Endothelial cell of umbilical vein (primary cell): ENCODE results near the gene CHMP1A. TPM values are rescaled to one million over a fixed set of nuclear protein-coding genes. Genes with fewer than 3 reads are reported as not detected.

Source experiments
- BruUV-seq: library from RNA; stranded (reverse); fragments of 400-500 nt; replicated peaks from 2 replicates; lab custom pipeline; 2021; lab: Mats Ljungman, UMichigan
- CTCF ChIA-PET: fragments of 300-600, 350-600 bp; sonication (Branson Sonifier 250); formaldehyde crosslinking; loops from one replicate; lab custom pipeline; 2021; ENCODE audit warnings: antibody characterized with exemption, inconsistent platforms; lab: Charles Lee
- POLR2A ChIA-PET: fragments of 300-600, 350-600 bp; sonication (Branson Sonifier 250); formaldehyde crosslinking; loops from one replicate; lab custom pipeline; 2021; ENCODE audit warnings: antibody characterized with exemption, inconsistent platforms; lab: Charles Lee
- DNase-seq: peaks from one replicate; pipeline ENCODE4 v3.0.0-alpha.2; 2011; ENCODE audit warnings: low read depth, low spot score
- FAIRE-seq: peaks from 2 replicates; lab custom pipeline; 2011; peaks lifted over from hg19 to GRCh38; lab: Jason Lieb, UNC
- H2AFZ ChIP-seq: 2 replicates; pipeline ENCODE4 v1.6.0; 2012; ENCODE audit warnings: low read depth, low read length, control low read depth, inconsistent platforms
- H3K27ac ChIP-seq: 2 replicates; pipeline ENCODE4 v1.5.1; 2011; ENCODE audit warnings: low read depth, mild to moderate bottlenecking, control low read depth, low read length, moderate library complexity; ENCODE audit not compliant: insufficient read depth
- H3K27me3 ChIP-seq, 2 experiments: 2 replicates each; pipeline versions ENCODE4 v1.6.0 to v1.6.1; 2011; ENCODE audit warnings: low read length in 2 of 2, mixed read lengths in 1 of 2; ENCODE audit not compliant: control insufficient read depth in 2 of 2, insufficient read depth in 2 of 2
- H3K36me3 ChIP-seq, 2 experiments: 2 replicates in 1 of 2; 3 replicates in 1 of 2; pipeline ENCODE4 v1.5.1; 2011; ENCODE audit warnings: low read length in 2 of 2, mild to moderate bottlenecking in 1 of 2, moderate library complexity in 1 of 2; ENCODE audit not compliant: control insufficient read depth in 2 of 2, insufficient read depth in 2 of 2; ENCODE audit errors: extremely low read depth in 1 of 2
- H3K4me1 ChIP-seq: 3 replicates; pipeline ENCODE4 v1.5.1; 2011; ENCODE audit warnings: mild to moderate bottlenecking, low read length; ENCODE audit not compliant: control insufficient read depth, insufficient read depth; ENCODE audit errors: extremely low read depth
- H3K4me2 ChIP-seq: 2 replicates; pipeline ENCODE4 v1.6.1; 2011; ENCODE audit warnings: low read length, control low read depth, mixed read lengths; ENCODE audit not compliant: insufficient read depth
- H3K4me3 ChIP-seq, 3 experiments: fragments of 200-600 bp in 1 of 3; sonication (generic), shearing (Covaris generic) in 1 of 3; replicated peaks in 1 of 3; 2 replicates each; pipeline ENCODE4 v1.5.1; 2011 to 2016; ENCODE audit warnings: control low read depth in 3 of 3, low read length in 3 of 3, mild to moderate bottlenecking in 2 of 3, inconsistent platforms in 1 of 3, low read depth in 1 of 3, moderate library complexity in 1 of 3; ENCODE audit not compliant: insufficient read depth in 1 of 3
- H3K79me2 ChIP-seq: 2 replicates; pipeline ENCODE4 v1.6.0; 2012; ENCODE audit warnings: low read length, inconsistent platforms; ENCODE audit not compliant: control insufficient read depth, insufficient read depth
- H3K9ac ChIP-seq: replicated peaks from 2 replicates; pipeline ENCODE3; 2011; ENCODE audit warnings: low read length, control low read depth; ENCODE audit not compliant: insufficient read depth; ENCODE audit errors: extremely low read depth
- H3K9me1 ChIP-seq: replicated peaks from 3 replicates; pipeline ENCODE4 v1.6.0; 2011; ENCODE audit warnings: mild to moderate bottlenecking, low read length; ENCODE audit not compliant: control insufficient read depth, insufficient read depth; ENCODE audit errors: extremely low read depth
- H3K9me3 ChIP-seq: replicated peaks from 2 replicates; pipeline ENCODE4 v1.5.1; 2012; ENCODE audit warnings: low read length, inconsistent platforms; ENCODE audit not compliant: control insufficient read depth, insufficient read depth
- H4K20me1 ChIP-seq: replicated peaks from 2 replicates; pipeline ENCODE3; 2011; ENCODE audit warnings: mild to moderate bottlenecking, low read length; ENCODE audit not compliant: control insufficient read depth, insufficient read depth; ENCODE audit errors: extremely low read depth
- CTCF ChIP-seq, 2 donors: IDR thresholded peaks; 1 replicate in 1 of 2; 2 replicates in 1 of 2; pipeline ENCODE4 v1.5.1; 2011; ENCODE audit warnings: low read length in 2 of 2, mild to moderate bottlenecking in 2 of 2, moderate library complexity in 2 of 2, control low read depth in 1 of 2, inconsistent platforms in 1 of 2, low read depth in 1 of 2; ENCODE audit not compliant: insufficient read depth in 1 of 2; ENCODE audit errors: extremely low read depth in 1 of 2
- EZH2 ChIP-seq: IDR thresholded peaks from 2 replicates; pipeline ENCODE4 v1.6.1; 2012; ENCODE audit warnings: borderline replicate concordance, low read depth, mild to moderate bottlenecking, moderate library complexity, low read length, inconsistent platforms; ENCODE audit not compliant: severe bottlenecking
- FOS ChIP-seq: IDR thresholded peaks from 2 replicates; pipeline ENCODE4 v1.6.1; 2011; ENCODE audit warnings: mild to moderate bottlenecking, low read length, moderate library complexity, borderline replicate concordance; ENCODE audit not compliant: insufficient read depth
- GATA2 ChIP-seq: IDR thresholded peaks from 2 replicates; pipeline ENCODE4 v1.7.0; 2011; ENCODE audit warnings: low read depth, mild to moderate bottlenecking, moderate library complexity, mixed read lengths, low read length; ENCODE audit not compliant: insufficient read length, insufficient read depth
- JUN ChIP-seq: IDR thresholded peaks from 2 replicates; pipeline ENCODE4 v1.6.1; 2011; ENCODE audit warnings: borderline replicate concordance, low read depth; ENCODE audit not compliant: insufficient read length, insufficient read depth
- MAX ChIP-seq: IDR thresholded peaks from 2 replicates; pipeline ENCODE4 v1.6.1; 2011; ENCODE audit not compliant: insufficient read depth, insufficient read length
- MYC ChIP-seq: IDR thresholded peaks from one replicate; pipeline ENCODE4 v1.6.1; 2011; ENCODE audit warnings: mild to moderate bottlenecking, low read depth, low read length
- POLR2A ChIP-seq: IDR thresholded peaks from 2 replicates; pipeline ENCODE4 v1.6.1; 2012; ENCODE audit warnings: low read depth, mild to moderate bottlenecking, control low read depth, low read length
- POLR2AphosphoS5 ChIP-seq: IDR thresholded peaks from 2 replicates; pipeline ENCODE4 v1.6.1; 2012; ENCODE audit warnings: low read depth, mild to moderate bottlenecking, control low read depth, low read length, moderate library complexity; ENCODE audit not compliant: insufficient read depth
- dilution Hi-C: fragments of 300-500 bp; cut with MboI; formaldehyde crosslinking; loops from one replicate; pipeline ENCODE4 v1.15.0; 2019; ENCODE audit warnings: low sequenced_read_pairs; ENCODE audit not compliant: extremely low pct_ligation_motif_present
- intact Hi-C: fragments of 100-400 bp; cut with micrococcal nuclease; formaldehyde crosslinking; loops from one replicate; pipeline ENCODE4 v1.10.0; 2022
- polyA plus RNA-seq, 4 experiments: library from polyadenylated mRNA; depleted of rRNA in 3 of 4; stranded (reverse) in 3 of 4; unstranded in 1 of 4; fragments of >200 nt; gene quantifications; 2 replicates each; pipeline versions ENCODE4 v1.2.1 to v1.2.3, GENCODE V29; 2011 to 2012; ENCODE audit warnings: missing spikeins in 1 of 4
- total RNA-seq: library from RNA; stranded (reverse); gene quantifications from 2 replicates; pipeline ENCODE4 v1.2.3, GENCODE V29; 2021

CHMP1A gene
- total and polyA plus RNA-seq, 2 donors (not counting 3 experiments of a cell fraction or from before 2014, with no cell fraction given) = 83.9 to 101 TPM

GRCh38 chr16:89621136-89621697, 36.3 kb downstream of the CHMP1A start:
- no peaks in the 10 kb centered on the region for H3K9me3 ChIP-seq
- DNase-seq (no peak), FAIRE-seq (no peak)
- no TSS peak for BruUV-seq
- H4K20me1 ChIP-seq = no peaks in the 10 kb centered on the region
- no peaks in the 10 kb centered on the region for H3K9me1 ChIP-seq
- H3K4me2 ChIP-seq = no peak overlapping the region
- no peaks in the 10 kb centered on the region for H3K79me2 ChIP-seq
- no peak for TF ChIP-seq POLR2A
- no peak for TF ChIP-seq EZH2
- no peak for TF ChIP-seq POLR2AphosphoS5
- TF ChIP-seq JUN = no peak
- TF ChIP-seq FOS = no peak
- no peak for TF ChIP-seq MAX
- no peak for TF ChIP-seq MYC
- TF ChIP-seq CTCF (IDR thresholded peaks at IDR 0.05; ENCODE audit: extremely low read depth in 1 of 2, insufficient read depth in 1 of 2, low read depth in 1 of 2, low read length in 2 of 2) = no peak
- no peak for TF ChIP-seq GATA2
- intact Hi-C loops (loop anchor here (5.0 kb wide), 1 partner anchor 39 kb away; no protein-coding TSS in a partner anchor), dilution Hi-C loops (no loop called here)
- POLR2A ChIA-PET = no interaction called here
- no peak overlapping the region for H3K9ac ChIP-seq
- H2AFZ ChIP-seq = no peak overlapping the region
- peaks cover 0 to 8% of the 10 kb centered on the region in 2 experiments for H3K27me3 ChIP-seq
- H3K4me3 ChIP-seq = no peak overlapping the region
- H3K4me1 ChIP-seq = peaks cover 14% of the 10 kb centered on the region
- no peak overlapping the region for H3K27ac ChIP-seq
- no peaks in the 10 kb centered on the region for H3K36me3 ChIP-seq
- CTCF ChIA-PET = no interaction called here
